ENCODE measurements around the gene YIPF5.

GRCh38 chr5:144134194-144134826 is 36.1 kb downstream of the YIPF5 start:
- no peak for TF ChIP-seq RARB (CRISPR knock-in tag; IDR thresholded peaks at IDR 0.05)
- TF ChIP-seq POU6F1 (CRISPR knock-in tag; IDR thresholded peaks at IDR 0.05; ENCODE audit: borderline replicate concordance, low read depth) = no peak
- no peak for TF ChIP-seq PATZ1 (CRISPR knock-in tag; IDR thresholded peaks at IDR 0.05; ENCODE audit: borderline replicate concordance)
- no peak for TF ChIP-seq SNAI2 (CRISPR knock-in tag; IDR thresholded peaks at IDR 0.05)
- no peak for TF ChIP-seq OSR1 (CRISPR knock-in tag; IDR thresholded peaks at IDR 0.05)
- no peak for TF ChIP-seq BACH2 (CRISPR knock-in tag; IDR thresholded peaks at IDR 0.05; ENCODE audit: borderline replicate concordance)
